GM18907 (cell line): ENCODE results near the gene ZFYVE28.

Source experiments
- ATAC-seq: cut with Tn5 transposase; IDR thresholded peaks from one replicate; pipeline ENCODE4 v1.9.1; 2021; ENCODE audit warnings: mild to moderate bottlenecking, moderate library complexity; ENCODE audit not compliant: unreplicated experiment

The ZFYVE28 gene

GRCh38 chr4:2370597-2371320 is 47.7 kb downstream of the ZFYVE28 start:
- ATAC-seq: no peak

- no peak for ATAC-seq
Measured at GRCh38 chr4:2368746-2369437, 49.6 kb downstream of the ZFYVE28 start.

GRCh38 chr4:2367626-2368025 is 50.8 kb downstream of the ZFYVE28 start:
- ATAC-seq: no peak

- ATAC-seq: no peak
Measured at GRCh38 chr4:2366252-2367192, 51.9 kb downstream of the ZFYVE28 start.

GRCh38 chr4:2365913-2366210 is 52.6 kb downstream of the ZFYVE28 start:
- no peak for ATAC-seq

- no peak for ATAC-seq
Measured at GRCh38 chr4:2365054-2365912, 53.2 kb downstream of the ZFYVE28 start.

- ATAC-seq: no peak
Measured at GRCh38 chr4:2364654-2365053, 53.8 kb downstream of the ZFYVE28 start.

GRCh38 chr4:2363951-2364653 is 54.3 kb downstream of the ZFYVE28 start:
- ATAC-seq: no peak

- ATAC-seq: no peak
Measured at GRCh38 chr4:2363056-2363721, 55.3 kb downstream of the ZFYVE28 start.

GRCh38 chr4:2362266-2363055 is 56.0 kb downstream of the ZFYVE28 start:
- no peak for ATAC-seq

- no peak for ATAC-seq
Measured at GRCh38 chr4:2361366-2362265, 56.8 kb downstream of the ZFYVE28 start.

GRCh38 chr4:2360396-2360730 is 58.1 kb downstream of the ZFYVE28 start:
- ATAC-seq: no peak

GRCh38 chr4:2359591-2360395 is 58.7 kb downstream of the ZFYVE28 start:
- ATAC-seq: no peak

- ATAC-seq: no peak
Measured at GRCh38 chr4:2357821-2358745, 60.4 kb downstream of the ZFYVE28 start.

GRCh38 chr4:2356123-2357069 is 62.0 kb downstream of the ZFYVE28 start:
- no peak for ATAC-seq
